HepG2 (cell line): Measurements from ENCODE around the gene AKR1A1. TPM values are rescaled to one million over a fixed set of nuclear protein-coding genes. Genes with fewer than 3 reads are reported as not detected.
A peak's percentile ranks its signal among the peaks of the same experiment; 100 is the strongest.

ENCODE experiments used
- CAMTA2 ChIP-seq: sonication (generic); formaldehyde crosslinking; IDR thresholded peaks from 2 replicates; pipeline ENCODE4 v1.4.0; 2020; ENCODE audit warnings: mild to moderate bottlenecking, missing genetic modification reagents, borderline replicate concordance
- CEBPG ChIP-seq: IDR thresholded peaks from 2 replicates; pipeline ENCODE4 v1.6.1; 2016
- GATAD2A ChIP-seq: IDR thresholded peaks from 2 replicates; pipeline ENCODE4 v1.6.1; 2016
- HIVEP1 ChIP-seq: sonication (generic); formaldehyde crosslinking; IDR thresholded peaks from 2 replicates; pipeline ENCODE4 v1.4.0; 2020; ENCODE audit warnings: mild to moderate bottlenecking, missing genetic modification reagents
- IRF1 ChIP-seq: sonication (generic); formaldehyde crosslinking; IDR thresholded peaks from 2 replicates; pipeline ENCODE4 v1.4.0; 2020; ENCODE audit warnings: low read depth, mild to moderate bottlenecking, missing genetic modification reagents
- MBD4 ChIP-seq: IDR thresholded peaks from 2 replicates; pipeline ENCODE4 v1.6.1; 2012; ENCODE audit warnings: low read length, inconsistent platforms, borderline replicate concordance
- MEF2D ChIP-seq: sonication (generic); formaldehyde crosslinking; IDR thresholded peaks from 2 replicates; pipeline ENCODE4 v1.5.1; 2020; ENCODE audit warnings: mild to moderate bottlenecking, missing genetic modification reagents
- PRDM15 ChIP-seq: sonication (generic); formaldehyde crosslinking; IDR thresholded peaks from 2 replicates; pipeline ENCODE4 v1.4.0; 2020; ENCODE audit warnings: missing genetic modification reagents
- SKI ChIP-seq: fragments of 450-650 bp; IDR thresholded peaks from one replicate; pipeline ENCODE4 v1.6.1; 2018; ENCODE audit warnings: mild to moderate bottlenecking; ENCODE audit not compliant: partially characterized antibody
- SMARCE1 ChIP-seq: fragments of 450-650 bp; IDR thresholded peaks from 2 replicates; pipeline ENCODE4 v1.6.1; 2017; ENCODE audit warnings: borderline replicate concordance
- TAF15 ChIP-seq: fragments of 200-400 bp; formaldehyde crosslinking; IDR thresholded peaks from one replicate; pipeline ENCODE4 v1.6.1; 2018; ENCODE audit warnings: mild to moderate bottlenecking, low read depth, low read length; ENCODE audit not compliant: poor library complexity, severe bottlenecking
- TFE3 ChIP-seq: IDR thresholded peaks from 2 replicates; pipeline ENCODE4 v1.6.1; 2016
- U2AF2 ChIP-seq: fragments of 200-400 bp; formaldehyde crosslinking; IDR thresholded peaks from 2 replicates; pipeline ENCODE4 v1.6.1; 2017; ENCODE audit warnings: low read depth, mild to moderate bottlenecking, low read length
- YEATS4 ChIP-seq: sonication (generic); formaldehyde crosslinking; IDR thresholded peaks from 2 replicates; pipeline ENCODE4 v1.4.0; 2020; ENCODE audit warnings: missing genetic modification reagents, borderline replicate concordance
- ZBTB20 ChIP-seq: sonication (generic); formaldehyde crosslinking; IDR thresholded peaks from 2 replicates; pipeline ENCODE4 v1.8.1; 2023; ENCODE audit warnings: missing genetic modification reagents, low read depth, mild to moderate bottlenecking, borderline replicate concordance
- ZNF367 ChIP-seq: sonication (generic); formaldehyde crosslinking; IDR thresholded peaks from 2 replicates; pipeline ENCODE4 v1.4.0; 2020; ENCODE audit warnings: missing genetic modification reagents, borderline replicate concordance
- ZNF691 ChIP-seq: sonication (generic); formaldehyde crosslinking; IDR thresholded peaks from 2 replicates; pipeline ENCODE4 v1.4.0; 2020; ENCODE audit warnings: missing genetic modification reagents, low read depth, mild to moderate bottlenecking, borderline replicate concordance
- ZNF724P ChIP-seq: sonication (generic); formaldehyde crosslinking; IDR thresholded peaks from 2 replicates; pipeline ENCODE4 v1.8.0; 2022; ENCODE audit warnings: missing genetic modification reagents, borderline replicate concordance
- polyA plus RNA-seq, 8 experiments: library from polyadenylated mRNA; depleted of rRNA in 3 of 8; stranded (reverse) in 7 of 8; unstranded in 1 of 8; fragments of >200 nt; fragmentation: Illumina TruSeq in 4 of 8; extraction: Trizol in 4 of 8; gene quantifications; 2 replicates each; pipeline versions ENCODE4 v1.2.1 to v1.2.3, GENCODE V29; 2011 to 2016; ENCODE audit warnings: low read depth in 4 of 8, missing spikeins in 1 of 8, mixed read lengths in 1 of 8; ENCODE audit not compliant: insufficient read depth in 1 of 8
- total RNA-seq, 5 experiments: library from RNA; depleted of rRNA; stranded (reverse); fragments of >200 nt; fragmentation: Illumina TruSeq; extraction: Trizol; gene quantifications; 2 replicates each; pipeline ENCODE4 v1.2.3, GENCODE V29; 2016; ENCODE audit warnings: low read depth in 1 of 5
- TF ChIP-seq, protein P1 (sequence below): sonication (generic); formaldehyde crosslinking; IDR thresholded peaks from 2 replicates; pipeline ENCODE4 v1.5.1; 2020; ENCODE audit warnings: mild to moderate bottlenecking, missing genetic modification reagents, moderate library complexity
- TF ChIP-seq, protein P2 (sequence below): sonication (generic); formaldehyde crosslinking; IDR thresholded peaks from 2 replicates; pipeline ENCODE4 v1.4.0; 2020; ENCODE audit warnings: missing genetic modification reagents, mild to moderate bottlenecking, borderline replicate concordance

AKR1A1 gene
- total and polyA plus RNA-seq, 2 of the 13 experiments (the other 11 are each of a cell fraction or from before 2014, with no cell fraction given) = 181 to 217 TPM

GRCh38 chr1:45542591-45542990, 8.0 kb upstream of the AKR1A1 start (continued):
- TF ChIP-seq, protein P1, sequence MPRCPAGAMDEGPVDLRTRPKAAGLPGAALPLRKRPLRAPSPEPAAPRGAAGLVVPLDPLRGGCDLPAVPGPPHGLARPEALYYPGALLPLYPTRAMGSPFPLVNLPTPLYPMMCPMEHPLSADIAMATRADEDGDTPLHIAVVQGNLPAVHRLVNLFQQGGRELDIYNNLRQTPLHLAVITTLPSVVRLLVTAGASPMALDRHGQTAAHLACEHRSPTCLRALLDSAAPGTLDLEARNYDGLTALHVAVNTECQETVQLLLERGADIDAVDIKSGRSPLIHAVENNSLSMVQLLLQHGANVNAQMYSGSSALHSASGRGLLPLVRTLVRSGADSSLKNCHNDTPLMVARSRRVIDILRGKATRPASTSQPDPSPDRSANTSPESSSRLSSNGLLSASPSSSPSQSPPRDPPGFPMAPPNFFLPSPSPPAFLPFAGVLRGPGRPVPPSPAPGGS (CRISPR knock-in tag) = no peak
- TF ChIP-seq HIVEP1 (CRISPR knock-in tag) = no peak
- no peak for TF ChIP-seq SMARCE1
- peak; percentile 39 for TF ChIP-seq SKI
- TF ChIP-seq TFE3 = peak; percentile 96
- TF ChIP-seq PRDM15 (CRISPR knock-in tag) = no peak
- no peak for TF ChIP-seq ZBTB20 (CRISPR knock-in tag)
- no peak for TF ChIP-seq MBD4
- TF ChIP-seq CAMTA2 (CRISPR knock-in tag) = no peak
- TF ChIP-seq ZNF367 (CRISPR knock-in tag) = no peak
- TF ChIP-seq GATAD2A (CRISPR knock-in tag) = peak; percentile 89
- 0 out of 2 replicates have a peak, but pooled peaks have one; percentile 20 for TF ChIP-seq MEF2D
- TF ChIP-seq ZNF691 (CRISPR knock-in tag) = no peak
- TF ChIP-seq, protein P2, sequence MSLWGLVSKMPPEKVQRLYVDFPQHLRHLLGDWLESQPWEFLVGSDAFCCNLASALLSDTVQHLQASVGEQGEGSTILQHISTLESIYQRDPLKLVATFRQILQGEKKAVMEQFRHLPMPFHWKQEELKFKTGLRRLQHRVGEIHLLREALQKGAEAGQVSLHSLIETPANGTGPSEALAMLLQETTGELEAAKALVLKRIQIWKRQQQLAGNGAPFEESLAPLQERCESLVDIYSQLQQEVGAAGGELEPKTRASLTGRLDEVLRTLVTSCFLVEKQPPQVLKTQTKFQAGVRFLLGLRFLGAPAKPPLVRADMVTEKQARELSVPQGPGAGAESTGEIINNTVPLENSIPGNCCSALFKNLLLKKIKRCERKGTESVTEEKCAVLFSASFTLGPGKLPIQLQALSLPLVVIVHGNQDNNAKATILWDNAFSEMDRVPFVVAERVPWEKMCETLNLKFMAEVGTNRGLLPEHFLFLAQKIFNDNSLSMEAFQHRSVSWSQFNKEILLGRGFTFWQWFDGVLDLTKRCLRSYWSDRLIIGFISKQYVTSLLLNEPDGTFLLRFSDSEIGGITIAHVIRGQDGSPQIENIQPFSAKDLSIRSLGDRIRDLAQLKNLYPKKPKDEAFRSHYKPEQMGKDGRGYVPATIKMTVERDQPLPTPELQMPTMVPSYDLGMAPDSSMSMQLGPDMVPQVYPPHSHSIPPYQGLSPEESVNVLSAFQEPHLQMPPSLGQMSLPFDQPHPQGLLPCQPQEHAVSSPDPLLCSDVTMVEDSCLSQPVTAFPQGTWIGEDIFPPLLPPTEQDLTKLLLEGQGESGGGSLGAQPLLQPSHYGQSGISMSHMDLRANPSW (CRISPR knock-in tag) = no peak
- no peak; the same call in 1 of the 2 replicates for TF ChIP-seq YEATS4 (CRISPR knock-in tag)
- TF ChIP-seq ZNF724P = no peak
- TF ChIP-seq TAF15 = no peak
- TF ChIP-seq CEBPG (CRISPR knock-in tag) = peak; percentile 95
- no peak for TF ChIP-seq IRF1
- TF ChIP-seq U2AF2 = no peak
